GM10248 (cell line): ENCODE data around the gene GPSM1.

ENCODE experiments used
- CTCF ChIA-PET: fragments of 300-600 bp; sonication (Branson Sonifier 250); formaldehyde crosslinking; extraction: SDS; loops from one replicate; lab custom pipeline; 2021; ENCODE audit warnings: antibody characterized with exemption; lab: Yijun Ruan, JAX
- POLR2A ChIA-PET: fragments of 350-650 bp; sonication (Branson Sonifier 250); formaldehyde crosslinking; extraction: SDS; loops from one replicate; lab custom pipeline; 2020; ENCODE audit warnings: antibody characterized with exemption; lab: Yijun Ruan, JAX
- DNase-seq: peaks from one replicate; pipeline ENCODE4 v3.0.0; 2012; ENCODE audit errors: extremely low spot score
- CTCF ChIP-seq: IDR thresholded peaks from 2 replicates; pipeline ENCODE4 v1.5.1; 2012; ENCODE audit warnings: mild to moderate bottlenecking, low read depth; ENCODE audit errors: extremely low read depth, missing control alignments, control extremely low read depth

The GPSM1 gene

DNA sequence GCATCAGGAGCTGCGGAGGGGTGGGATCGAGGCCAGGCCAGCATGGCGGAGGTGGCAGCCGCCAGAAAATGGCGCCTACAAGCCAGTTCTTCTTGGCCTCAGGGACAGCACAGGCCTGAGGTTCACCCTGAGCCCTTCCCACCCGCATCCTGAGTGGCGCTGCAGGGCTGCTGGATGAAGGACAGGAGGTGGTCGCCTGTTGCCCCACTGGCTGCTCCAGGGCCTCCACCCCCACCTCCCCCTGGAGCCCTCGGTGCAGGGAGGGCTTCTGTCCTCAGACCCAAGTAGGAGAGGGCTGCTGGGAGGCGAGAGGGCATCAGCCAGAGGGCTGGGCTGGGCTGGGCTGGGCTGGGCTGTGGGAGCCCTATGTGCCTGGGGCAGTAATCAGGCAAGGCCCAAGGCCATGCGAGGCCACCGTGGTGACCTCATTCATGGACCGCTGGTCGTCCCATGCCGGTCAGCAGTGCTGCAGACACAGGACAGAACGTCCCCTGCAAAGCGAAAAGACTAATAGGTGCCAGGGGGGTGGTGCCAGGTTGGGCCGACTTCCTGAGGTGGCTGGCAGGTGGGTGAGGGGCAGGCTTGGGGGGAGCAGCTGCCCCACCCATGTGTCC lies 13.8 kb downstream of the GPSM1 start:
- DNase-seq, result no peak
- CTCF ChIA-PET, result interaction anchor here (2.6 kb wide), 1 partner anchor 61 kb away, joined by 13 read pairs; no protein-coding TSS in a partner anchor
- POLR2A ChIA-PET, result no interaction called here
- no peak for TF ChIP-seq CTCF

DNA sequence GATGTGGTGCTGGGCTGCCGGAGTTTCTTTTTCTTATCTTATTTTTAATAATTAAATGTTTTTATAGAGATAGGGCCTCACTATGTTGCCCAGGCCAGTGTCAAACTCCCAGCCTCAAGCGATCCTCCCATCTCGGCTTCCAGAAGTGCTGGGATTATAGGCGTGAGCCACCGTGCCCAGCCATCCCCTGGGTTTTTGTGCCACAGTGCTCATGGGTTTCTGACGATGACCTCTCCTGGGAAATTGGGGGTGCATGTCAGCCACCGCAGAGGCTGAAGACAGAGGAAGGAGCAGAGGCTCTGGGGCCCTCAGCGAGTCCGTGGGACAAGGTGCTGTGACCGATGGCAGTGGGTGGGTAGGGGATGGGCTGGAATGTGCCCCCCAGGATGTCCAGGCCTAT lies 14.4 kb downstream of the GPSM1 start:
- no peak for DNase-seq
- TF ChIP-seq CTCF, result no peak
- CTCF ChIA-PET, result no interaction called here
- POLR2A ChIA-PET, result no interaction called here

DNA sequence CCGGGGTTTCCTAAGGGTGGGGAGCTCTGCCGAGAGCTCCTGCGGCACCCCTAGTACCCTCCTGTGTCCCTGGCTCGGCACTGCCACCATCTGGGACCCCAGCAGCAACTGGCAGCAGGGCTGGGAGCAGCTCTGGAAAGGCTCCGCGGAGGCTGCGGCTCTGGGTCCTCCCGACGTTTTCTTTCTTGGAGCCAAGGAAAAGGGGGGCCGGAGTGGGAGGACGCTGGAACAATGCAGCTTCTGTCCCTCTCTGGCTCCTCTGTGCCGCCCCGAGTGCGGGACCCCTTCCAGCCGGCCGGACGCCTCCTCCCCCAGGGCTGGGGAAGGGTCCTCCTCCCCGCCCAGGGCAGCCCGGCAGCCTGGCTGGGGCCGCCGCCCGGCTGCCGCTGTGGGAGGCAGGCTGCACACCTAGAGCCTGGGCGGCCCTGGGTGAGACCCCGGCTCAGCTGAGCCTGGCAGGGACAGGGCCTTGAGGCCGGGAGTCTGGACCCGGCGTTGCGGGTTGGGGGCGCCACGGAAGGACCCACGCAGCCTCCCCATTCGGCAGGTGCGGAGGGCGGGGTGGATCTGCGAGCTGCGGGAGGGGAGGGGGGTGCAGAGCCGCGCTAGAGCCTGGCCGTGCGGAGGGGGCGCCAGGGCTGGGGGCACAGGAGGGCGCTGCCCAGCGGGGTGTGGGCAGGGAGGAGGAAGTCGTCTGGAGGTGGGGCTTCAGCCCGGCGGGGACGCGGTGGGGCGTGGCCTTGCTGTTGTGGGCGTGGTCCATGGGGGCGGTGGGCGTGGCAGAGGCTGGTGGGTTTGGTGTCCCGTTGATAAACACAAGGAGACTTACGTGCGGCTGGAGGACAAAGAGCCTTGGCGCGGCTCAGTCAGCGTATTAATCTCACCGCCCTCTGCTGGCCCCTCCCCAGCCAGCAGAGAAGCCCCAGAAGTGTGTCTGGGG lies 15.1 kb downstream of the GPSM1 start:
- peak; percentile 79 for DNase-seq
- POLR2A ChIA-PET, result no interaction called here
- TF ChIP-seq CTCF, result no peak
- CTCF ChIA-PET, result no interaction called here

DNA sequence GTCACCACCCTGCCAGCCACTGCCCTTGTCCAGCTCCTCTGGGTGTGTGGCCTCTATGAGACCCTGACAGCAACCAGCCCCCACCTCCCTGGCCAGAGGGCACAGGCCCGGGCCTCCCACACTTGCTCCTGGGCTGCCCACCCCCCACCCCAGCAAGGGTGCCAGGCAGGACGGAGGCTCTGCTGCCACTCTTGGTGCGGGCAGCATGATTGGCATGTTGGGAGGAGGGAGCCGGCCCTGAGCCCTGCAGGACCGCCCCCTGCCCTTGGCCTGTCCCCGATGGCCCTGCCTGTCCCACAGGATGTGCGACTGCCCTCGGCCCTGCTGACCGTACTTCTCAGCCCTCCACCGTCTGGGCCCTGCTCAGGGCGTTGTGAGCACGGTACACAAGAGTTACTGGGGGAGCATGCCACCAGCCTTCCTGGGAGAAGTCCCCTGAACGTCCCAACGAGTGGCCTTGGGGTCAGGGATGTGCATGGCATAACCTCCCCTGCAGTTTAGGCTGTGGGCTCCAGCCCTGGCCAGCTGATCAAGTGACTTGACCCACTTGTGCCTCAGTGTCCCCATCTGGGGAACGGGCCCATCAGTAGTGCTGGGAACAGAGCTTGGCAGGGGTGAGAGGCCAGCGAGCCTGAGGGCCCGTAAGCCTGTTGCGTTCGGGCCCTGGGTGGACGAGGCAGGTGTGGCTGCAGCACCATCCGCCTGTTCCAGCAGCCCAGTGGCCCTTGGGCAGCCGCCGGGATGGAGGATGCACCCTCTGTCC lies 16.0 kb downstream of the GPSM1 start:
- POLR2A ChIA-PET, result no interaction called here
- CTCF ChIA-PET, result no interaction called here
- DNase-seq, result no peak
- TF ChIP-seq CTCF, result no peak

- CTCF ChIA-PET, result no interaction called here
- DNase-seq, result no peak
- POLR2A ChIA-PET, result no interaction called here
- no peak for TF ChIP-seq CTCF
Measured at GRCh38 chr9:136343884-136344269, 16.5 kb downstream of the GPSM1 start.
